Astrocyte (in vitro differentiated cells and primary cell): ENCODE results near the gene CHMP3.

ENCODE experiments used
- EZH2 ChIP-seq: IDR thresholded peaks from 2 replicates; pipeline ENCODE4 v1.6.1; 2012; ENCODE audit warnings: mild to moderate bottlenecking, low read length, inconsistent platforms; ENCODE audit not compliant: insufficient read depth
- TF ChIP-seq, protein P1 (sequence below): IDR thresholded peaks from 2 replicates; pipeline ENCODE4 v1.5.1; 2011; ENCODE audit warnings: low read depth, mild to moderate bottlenecking, inconsistent platforms, low read length, moderate library complexity; ENCODE audit not compliant: insufficient read depth

DNA sequence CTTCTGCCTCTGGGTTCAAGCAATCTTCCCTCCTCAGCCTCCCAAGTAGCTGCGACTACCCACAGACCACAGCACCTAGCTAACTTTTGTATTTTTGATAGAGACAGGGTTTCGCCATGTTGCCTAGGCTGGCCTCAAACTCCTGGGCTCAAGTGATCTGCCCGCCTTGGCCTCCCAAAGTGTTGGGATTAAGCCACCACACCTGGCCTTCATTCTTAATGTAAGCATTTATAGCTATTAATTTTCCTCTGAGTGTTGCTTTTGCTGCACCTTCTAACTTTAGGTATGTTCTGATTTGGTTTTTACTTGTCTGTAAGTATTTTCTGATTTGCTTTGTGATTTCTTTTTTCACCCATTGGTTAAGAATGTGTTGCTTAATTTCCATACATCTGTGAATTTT is 29.7 kb downstream of the CHMP3 start:
- TF ChIP-seq, protein P1, sequence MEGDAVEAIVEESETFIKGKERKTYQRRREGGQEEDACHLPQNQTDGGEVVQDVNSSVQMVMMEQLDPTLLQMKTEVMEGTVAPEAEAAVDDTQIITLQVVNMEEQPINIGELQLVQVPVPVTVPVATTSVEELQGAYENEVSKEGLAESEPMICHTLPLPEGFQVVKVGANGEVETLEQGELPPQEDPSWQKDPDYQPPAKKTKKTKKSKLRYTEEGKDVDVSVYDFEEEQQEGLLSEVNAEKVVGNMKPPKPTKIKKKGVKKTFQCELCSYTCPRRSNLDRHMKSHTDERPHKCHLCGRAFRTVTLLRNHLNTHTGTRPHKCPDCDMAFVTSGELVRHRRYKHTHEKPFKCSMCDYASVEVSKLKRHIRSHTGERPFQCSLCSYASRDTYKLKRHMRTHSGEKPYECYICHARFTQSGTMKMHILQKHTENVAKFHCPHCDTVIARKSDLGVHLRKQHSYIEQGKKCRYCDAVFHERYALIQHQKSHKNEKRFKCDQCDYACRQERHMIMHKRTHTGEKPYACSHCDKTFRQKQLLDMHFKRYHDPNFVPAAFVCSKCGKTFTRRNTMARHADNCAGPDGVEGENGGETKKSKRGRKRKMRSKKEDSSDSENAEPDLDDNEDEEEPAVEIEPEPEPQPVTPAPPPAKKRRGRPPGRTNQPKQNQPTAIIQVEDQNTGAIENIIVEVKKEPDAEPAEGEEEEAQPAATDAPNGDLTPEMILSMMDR: no peak
- TF ChIP-seq EZH2: no peak
